SK-N-SH (cell line): ENCODE data around the gene ZNF414.

Experiments
- RFX5 ChIP-seq: IDR thresholded peaks from 2 replicates; pipeline ENCODE4 v1.6.1; 2012; ENCODE audit warnings: mild to moderate bottlenecking, improper control_type of control experiment, low read length
- TF ChIP-seq, protein P1 (sequence below): fragments of 200-600 bp; sonication (generic); IDR thresholded peaks from 2 replicates; pipeline ENCODE4 v1.6.1; 2017; ENCODE audit warnings: antibody characterized with exemption, mild to moderate bottlenecking, moderate library complexity

DNA sequence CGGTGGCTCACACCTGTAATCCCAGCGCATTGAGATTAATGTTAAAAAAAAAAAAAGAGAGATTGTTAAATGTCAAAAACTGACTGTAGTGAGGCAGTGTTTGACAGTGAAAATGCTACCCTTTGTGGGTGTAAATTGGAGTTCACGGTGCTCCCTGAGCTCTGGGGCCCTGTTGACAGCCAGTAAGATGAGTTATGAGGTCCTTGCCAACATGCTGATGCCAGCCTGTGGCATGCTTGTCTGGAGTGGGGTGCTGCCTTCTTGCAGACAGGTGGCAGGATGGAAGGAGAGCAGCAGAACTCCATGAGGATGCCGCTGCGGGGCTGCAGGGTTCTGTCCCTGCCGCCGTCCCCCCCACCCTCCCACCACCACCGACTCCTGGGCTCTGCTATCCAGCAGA lies 37.4 kb downstream of the ZNF414 start:
- TF ChIP-seq RFX5 = no peak
- TF ChIP-seq, protein P1, sequence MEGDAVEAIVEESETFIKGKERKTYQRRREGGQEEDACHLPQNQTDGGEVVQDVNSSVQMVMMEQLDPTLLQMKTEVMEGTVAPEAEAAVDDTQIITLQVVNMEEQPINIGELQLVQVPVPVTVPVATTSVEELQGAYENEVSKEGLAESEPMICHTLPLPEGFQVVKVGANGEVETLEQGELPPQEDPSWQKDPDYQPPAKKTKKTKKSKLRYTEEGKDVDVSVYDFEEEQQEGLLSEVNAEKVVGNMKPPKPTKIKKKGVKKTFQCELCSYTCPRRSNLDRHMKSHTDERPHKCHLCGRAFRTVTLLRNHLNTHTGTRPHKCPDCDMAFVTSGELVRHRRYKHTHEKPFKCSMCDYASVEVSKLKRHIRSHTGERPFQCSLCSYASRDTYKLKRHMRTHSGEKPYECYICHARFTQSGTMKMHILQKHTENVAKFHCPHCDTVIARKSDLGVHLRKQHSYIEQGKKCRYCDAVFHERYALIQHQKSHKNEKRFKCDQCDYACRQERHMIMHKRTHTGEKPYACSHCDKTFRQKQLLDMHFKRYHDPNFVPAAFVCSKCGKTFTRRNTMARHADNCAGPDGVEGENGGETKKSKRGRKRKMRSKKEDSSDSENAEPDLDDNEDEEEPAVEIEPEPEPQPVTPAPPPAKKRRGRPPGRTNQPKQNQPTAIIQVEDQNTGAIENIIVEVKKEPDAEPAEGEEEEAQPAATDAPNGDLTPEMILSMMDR = no peak
